Measurements from ENCODE around the gene COL26A1. TPM values are rescaled to one million over a fixed set of nuclear protein-coding genes. Genes with fewer than 3 reads are reported as not detected.

The COL26A1 gene
- total and polyA plus RNA-seq, 2 of the 4 experiments (the other 2 are of a cell fraction), result not detected

DNA sequence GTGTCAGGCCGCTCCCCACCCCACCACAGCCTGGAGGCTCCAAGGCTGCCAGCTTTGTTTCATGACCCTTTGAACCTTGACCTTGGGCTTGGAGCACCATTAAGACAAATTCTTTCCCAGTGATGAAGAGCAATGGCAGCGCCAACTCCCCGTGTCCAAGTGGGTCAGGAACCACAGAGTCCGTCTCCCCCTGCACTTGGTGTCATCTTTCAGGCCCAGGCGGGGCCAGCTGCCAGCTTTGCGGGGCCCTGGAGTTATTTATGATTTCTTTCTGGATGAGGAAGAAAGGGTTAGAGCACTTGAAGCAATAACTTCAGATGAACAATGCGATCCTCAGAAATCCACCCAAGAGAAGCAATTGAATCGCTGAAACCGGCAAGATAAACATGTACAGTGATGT lies 155.7 kb downstream of the COL26A1 start:
- peak overlapping the region; percentile 83 for H2AFZ ChIP-seq (replicated peaks; ENCODE audit: low read length, poor library complexity)
- H3K9me3 ChIP-seq (ENCODE audit: control insufficient read depth, insufficient read depth, low read length), result peaks cover 3% of the 10 kb centered on the region
- H3K27ac ChIP-seq (ENCODE audit: insufficient read depth, low read length), result peak overlapping the region; percentile 82; the same call in 1 of the 2 replicates
- peak overlapping the region; percentile 86 for H3K14ac ChIP-seq (replicated peaks; ENCODE audit: low read depth, low read length)
- peak overlapping the region; percentile 68 for H3K56ac ChIP-seq (ENCODE audit: extremely low read depth, insufficient read depth, low read length)
- ATAC-seq (ENCODE audit: low read depth) (peak; percentile 44), DNase-seq (peak; percentile 77)
- H3K18ac ChIP-seq (ENCODE audit: low read depth, low read length), result peak overlapping the region; percentile 76
- H2BK15ac ChIP-seq (ENCODE audit: low read depth, low read length), result peak overlapping the region; percentile 96
- H3K4me1 ChIP-seq (ENCODE audit: control insufficient read depth, insufficient read depth, low read length), result peaks cover 25% of the 10 kb centered on the region
- peak overlapping the region; percentile 80 for H2AK5ac ChIP-seq (ENCODE audit: low read depth, low read length)
- peak overlapping the region; percentile 59 for H3K4ac ChIP-seq (ENCODE audit: low read depth, low read length)
- TF ChIP-seq RCOR1 (IDR thresholded peaks at IDR 0.05; ENCODE audit: insufficient replicate concordance, low read length), result no peak
- TF ChIP-seq CHD1 (IDR thresholded peaks at IDR 0.05; ENCODE audit: low read depth, low read length), result no peak
- TF ChIP-seq MAFK (IDR thresholded peaks at IDR 0.05; ENCODE audit: low read depth, low read length), result no peak
- no peak for TF ChIP-seq POLR2A (IDR thresholded peaks at IDR 0.05; ENCODE audit: low read depth, low read length)
- no peak for TF ChIP-seq RAD21 (IDR thresholded peaks at IDR 0.05; ENCODE audit: low read length)
- TF ChIP-seq, protein P1, sequence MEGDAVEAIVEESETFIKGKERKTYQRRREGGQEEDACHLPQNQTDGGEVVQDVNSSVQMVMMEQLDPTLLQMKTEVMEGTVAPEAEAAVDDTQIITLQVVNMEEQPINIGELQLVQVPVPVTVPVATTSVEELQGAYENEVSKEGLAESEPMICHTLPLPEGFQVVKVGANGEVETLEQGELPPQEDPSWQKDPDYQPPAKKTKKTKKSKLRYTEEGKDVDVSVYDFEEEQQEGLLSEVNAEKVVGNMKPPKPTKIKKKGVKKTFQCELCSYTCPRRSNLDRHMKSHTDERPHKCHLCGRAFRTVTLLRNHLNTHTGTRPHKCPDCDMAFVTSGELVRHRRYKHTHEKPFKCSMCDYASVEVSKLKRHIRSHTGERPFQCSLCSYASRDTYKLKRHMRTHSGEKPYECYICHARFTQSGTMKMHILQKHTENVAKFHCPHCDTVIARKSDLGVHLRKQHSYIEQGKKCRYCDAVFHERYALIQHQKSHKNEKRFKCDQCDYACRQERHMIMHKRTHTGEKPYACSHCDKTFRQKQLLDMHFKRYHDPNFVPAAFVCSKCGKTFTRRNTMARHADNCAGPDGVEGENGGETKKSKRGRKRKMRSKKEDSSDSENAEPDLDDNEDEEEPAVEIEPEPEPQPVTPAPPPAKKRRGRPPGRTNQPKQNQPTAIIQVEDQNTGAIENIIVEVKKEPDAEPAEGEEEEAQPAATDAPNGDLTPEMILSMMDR (conservative IDR thresholded peaks at IDR 0.05; ENCODE audit: low read depth, low read length), result no peak
- TF ChIP-seq MAZ (IDR thresholded peaks at IDR 0.05; ENCODE audit: borderline replicate concordance, low read depth, low read length), result no peak
- no peak for TF ChIP-seq MXI1 (IDR thresholded peaks at IDR 0.05; ENCODE audit: borderline replicate concordance, low read depth, low read length)
- TF ChIP-seq SMC3 (IDR thresholded peaks at IDR 0.05; ENCODE audit: low read depth, low read length), result no peak
- no peak for TF ChIP-seq NFE2L2 (IDR thresholded peaks at IDR 0.05; ENCODE audit: low read depth, low read length)
- no peak for TF ChIP-seq FOS (IDR thresholded peaks at IDR 0.05; ENCODE audit: low read depth, low read length)
- no peak for TF ChIP-seq BHLHE40 (IDR thresholded peaks at IDR 0.05; ENCODE audit: low read depth, low read length)
- no peaks in the 10 kb centered on the region for H3K79me1 ChIP-seq (ENCODE audit: low read depth in 1 of 2, low read length in 2 of 2)
- dilution Hi-C loops (cut with HindIII; ENCODE audit: low sequenced_read_pairs, unreplicated experiment) (no loop called here), in situ Hi-C loops (cut with MboI; ENCODE audit: low sequenced_read_pairs) (no loop called here), intact Hi-C loops (cut with micrococcal nuclease) (no loop called here)
- peak overlapping the region; percentile 46; the same call in 1 of the 2 replicates for H3K23ac ChIP-seq (ENCODE audit: low read depth, low read length)
- peak overlapping the region; percentile 89 for H4K91ac ChIP-seq (ENCODE audit: insufficient read depth, low read depth, low read length)
- H3K4me3 ChIP-seq (ENCODE audit: insufficient read depth, low read depth, low read length), result no peak overlapping the region
- no peaks in the 10 kb centered on the region for H4K20me1 ChIP-seq (ENCODE audit: insufficient read depth, low read length)
- peak overlapping the region; percentile 52 to 75; a peak in 3 of 4 replicates for H4K8ac ChIP-seq (ENCODE audit: low read depth in 2 of 2, low read length in 2 of 2)
- WGBS, 2 experiments (ENCODE audit: extremely low coverage in 2 of 2, insufficient read length in 1 of 2), result 70% methylated on average over 2 of the region's 9 CpGs; no CpG with 5 or more reads in 1 of the 2 experiments
- peak overlapping the region; percentile 16 for H3K4me2 ChIP-seq (ENCODE audit: low read depth, low read length)
- H2AK9ac ChIP-seq (replicated peaks; ENCODE audit: low read depth, low read length, poor library complexity), result peak overlapping the region; percentile 83
- CTCF ChIA-PET, result no interaction called here
- no peak overlapping the region for H3K9ac ChIP-seq (ENCODE audit: low read depth, low read length)
- H2BK20ac ChIP-seq (ENCODE audit: low read depth, low read length), result peak overlapping the region; percentile 85
- peak overlapping the region; percentile 93 for H2BK120ac ChIP-seq (ENCODE audit: low read depth, low read length)
- peak overlapping the region; percentile 64 for H2BK5ac ChIP-seq (ENCODE audit: low read depth, low read length, poor library complexity, severe bottlenecking)
- peak overlapping the region; percentile 45; the same call in 1 of the 2 replicates for H4K5ac ChIP-seq (ENCODE audit: low read depth, low read length)
- BruUV-seq (replicated peaks), result no TSS peak
- peaks cover 5% of the 10 kb centered on the region; the same call in 1 of the 2 replicates for H3K27me3 ChIP-seq (ENCODE audit: control insufficient read depth, insufficient read depth, low read length)
- H3K36me3 ChIP-seq (ENCODE audit: control insufficient read depth, insufficient read depth, low read length), result no peaks in the 10 kb centered on the region
- POLR2A ChIA-PET (ENCODE audit: unreplicated experiment), result no interaction called here
- H3K9me1 ChIP-seq (ENCODE audit: insufficient read depth, low read length), result peaks cover 20% of the 10 kb centered on the region
